CD14-positive monocyte (primary cell): ENCODE measurements around the gene CRACDL. TPM values are rescaled to one million over a fixed set of nuclear protein-coding genes. Genes with fewer than 3 reads are reported as not detected.

Experiments used
- DNase-seq, 3 donors: peaks; one replicate each; pipeline ENCODE4 v3.0.0-alpha.2; 2011 to 2022
- H2AFZ ChIP-seq: 2 replicates; pipeline ENCODE4 v1.6.0; 2012; ENCODE audit warnings: mild to moderate bottlenecking, low read depth, low read length, inconsistent platforms; ENCODE audit not compliant: insufficient read depth, poor library complexity, severe bottlenecking
- H3K27ac ChIP-seq, 2 donors: 1 replicate in 1 of 2; 2 replicates in 1 of 2; pipeline ENCODE4 v1.5.1; 2012 to 2013; ENCODE audit warnings: low read length in 2 of 2, control low read depth in 1 of 2, inconsistent platforms in 1 of 2, low read depth in 1 of 2, mild to moderate bottlenecking in 1 of 2
- H3K27me3 ChIP-seq, 2 donors: one replicate each; pipeline versions ENCODE4 v1.6.0 to v1.6.1; 2011 to 2013; ENCODE audit warnings: low read length in 2 of 2; ENCODE audit not compliant: control insufficient read depth in 2 of 2, insufficient read depth in 2 of 2
- H3K36me3 ChIP-seq, 2 donors: replicated peaks in 1 of 2; 1 replicate in 1 of 2; 2 replicates in 1 of 2; pipeline versions ENCODE4 v1.5.1 to v1.6.1; 2012 to 2013; ENCODE audit warnings: low read length in 2 of 2, control low read depth in 1 of 2, inconsistent platforms in 1 of 2, mild to moderate bottlenecking in 1 of 2; ENCODE audit not compliant: insufficient read depth in 2 of 2, control insufficient read depth in 1 of 2
- H3K4me1 ChIP-seq, 2 donors: 1 replicate in 1 of 2; 2 replicates in 1 of 2; pipeline versions ENCODE4 v1.5.1 to v1.6.1; 2012 to 2013; ENCODE audit warnings: low read length in 2 of 2, control low read depth in 1 of 2, inconsistent platforms in 1 of 2, mild to moderate bottlenecking in 1 of 2, moderate library complexity in 1 of 2; ENCODE audit not compliant: insufficient read depth in 2 of 2, control insufficient read depth in 1 of 2
- H3K4me2 ChIP-seq: replicated peaks from 2 replicates; pipeline ENCODE3; 2012; ENCODE audit warnings: low read length, moderate library complexity, mild to moderate bottlenecking; ENCODE audit not compliant: poor library complexity, severe bottlenecking; ENCODE audit errors: extremely low read depth
- H3K4me3 ChIP-seq, 3 experiments: fragments of 200-600 bp in 1 of 3; sonication (generic) in 1 of 3; replicated peaks in 1 of 3; 1 replicate in 2 of 3; 2 replicates in 1 of 3; pipeline ENCODE4 v1.5.1; 2011 to 2013; ENCODE audit warnings: low read length in 3 of 3, mild to moderate bottlenecking in 3 of 3, control low read depth in 2 of 3, low read depth in 2 of 3, inconsistent platforms in 1 of 3, moderate library complexity in 1 of 3
- H3K79me2 ChIP-seq: 2 replicates; pipeline ENCODE4 v1.6.0; 2012; ENCODE audit warnings: mild to moderate bottlenecking, control low read depth, inconsistent platforms, low read length, moderate library complexity; ENCODE audit not compliant: insufficient read depth
- H3K9ac ChIP-seq: 2 replicates; pipeline ENCODE4 v1.6.0; 2017; ENCODE audit warnings: low read length, mild to moderate bottlenecking; ENCODE audit not compliant: insufficient read depth, poor library complexity, severe bottlenecking
- H3K9me3 ChIP-seq, 2 donors: replicated peaks in 1 of 2; 1 replicate in 1 of 2; 2 replicates in 1 of 2; pipeline versions ENCODE4 v1.5.1 to v1.6.1; 2012 to 2013; ENCODE audit warnings: low read length in 2 of 2, control low read depth in 1 of 2; ENCODE audit not compliant: control insufficient read depth in 1 of 2, insufficient read depth in 1 of 2
- H4K20me1 ChIP-seq: 2 replicates; pipeline ENCODE4 v1.6.0; 2012; ENCODE audit warnings: mild to moderate bottlenecking, low read length, control low read depth, moderate library complexity; ENCODE audit not compliant: insufficient read depth
- H3K27ac Mint-ChIP-seq, 7 donors: one replicate each; pipeline ENCODE4 v1.8.0; 2020; ENCODE audit warnings: mild to moderate bottlenecking in 7 of 7, mixed read lengths in 7 of 7, moderate library complexity in 6 of 7, inconsistent platforms in 2 of 7
- H3K27me3 Mint-ChIP-seq, 3 donors: one replicate each; pipeline ENCODE4 v1.8.0; 2021 to 2022; ENCODE audit warnings: low read depth in 3 of 3, mild to moderate bottlenecking in 3 of 3, mixed read lengths in 3 of 3, moderate library complexity in 3 of 3, inconsistent platforms in 1 of 3
- H3K36me3 Mint-ChIP-seq, 2 donors: one replicate each; pipeline ENCODE4 v1.8.0; 2020; ENCODE audit warnings: mixed read lengths in 2 of 2, inconsistent platforms in 1 of 2, mild to moderate bottlenecking in 1 of 2
- H3K4me1 Mint-ChIP-seq: one replicate; pipeline ENCODE4 v1.8.0; 2020; ENCODE audit warnings: mild to moderate bottlenecking, mixed read lengths
- H3K4me3 Mint-ChIP-seq, 2 donors: one replicate each; pipeline ENCODE4 v1.8.0; 2020; ENCODE audit warnings: mild to moderate bottlenecking in 2 of 2, mixed read lengths in 2 of 2, moderate library complexity in 1 of 2
- H3K9me3 Mint-ChIP-seq, 7 donors: one replicate each; pipeline ENCODE4 v1.8.0; 2020 to 2022; ENCODE audit warnings: mixed read lengths in 7 of 7, mild to moderate bottlenecking in 6 of 7, moderate library complexity in 6 of 7, inconsistent platforms in 2 of 7
- CTCF ChIP-seq: fragments of 200-600 bp; IDR thresholded peaks from one replicate; pipeline ENCODE4 v1.8.0; 2022; ENCODE audit warnings: antibody characterized with exemption, mild to moderate bottlenecking
- WGBS: methylation state at CpG from one replicate; pipeline ENCODE4 v1.1.5; 2013; ENCODE audit warnings: missing lambda C conversion rate; ENCODE audit not compliant: insufficient coverage; 5-methylcytosine and 5-hydroxymethylcytosine counted together
- intact Hi-C, 2 donors: fragments of 100-400 bp; cut with micrococcal nuclease; formaldehyde crosslinking; loops; one replicate each; pipeline versions ENCODE4 v1.15.0 to v1.15.1; 2023
- polyA plus RNA-seq, 3 donors: library from polyadenylated mRNA; depleted of rRNA in 1 of 3; unstranded in 2 of 3; stranded (reverse) in 1 of 3; fragments of 300-500 nt in 2 of 3; fragments of >200 nt in 1 of 3; fragmentation: Illumina TruSeq in 2 of 3; gene quantifications; 1 replicate in 2 of 3; 2 replicates in 1 of 3; pipeline ENCODE4 v1.2.3, GENCODE V29; 2012 to 2021

The CRACDL gene
- polyA plus RNA-seq, 3 donors = 0.12 to 0.35 (median 0.28) TPM

- H3K36me3 Mint-ChIP-seq = peaks cover 4 to 20% of the 10 kb centered on the region in 2 donors
- H3K36me3 ChIP-seq = no peaks in the 10 kb centered on the region
- intact Hi-C loops = no loop called here
- no peaks in the 10 kb centered on the region for H3K27me3 ChIP-seq
- H3K4me2 ChIP-seq = no peak overlapping the region
- DNase-seq = no peak
- H3K4me3 Mint-ChIP-seq = no peak overlapping the region
- peaks cover 13 to 14% of the 10 kb centered on the region in 2 donors for H3K4me1 ChIP-seq
- H3K27ac Mint-ChIP-seq = no peak overlapping the region
- H3K4me1 Mint-ChIP-seq = peaks cover 22% of the 10 kb centered on the region
- H2AFZ ChIP-seq = no peak overlapping the region
- no peaks in the 10 kb centered on the region for H3K79me2 ChIP-seq
- no peak overlapping the region for H3K27ac ChIP-seq
- H3K9me3 ChIP-seq = no peaks in the 10 kb centered on the region
- peaks cover 0 to 4% (median 3%) of the 10 kb centered on the region in 3 donors for H3K27me3 Mint-ChIP-seq
- no peak overlapping the region for H3K9ac ChIP-seq
- TF ChIP-seq CTCF = no peak
- no CpG with 5 or more reads among the region's 2 CpGs for WGBS
- H4K20me1 ChIP-seq = no peaks in the 10 kb centered on the region
- H3K9me3 Mint-ChIP-seq = peaks cover 0 to 3% (median 0%) of the 10 kb centered on the region in 7 donors
- no peak overlapping the region for H3K4me3 ChIP-seq
Measured at GRCh38 chr2:98811766-98812165, 124.3 kb downstream of the CRACDL start.

GRCh38 chr2:98810588-98810928 is 125.5 kb downstream of the CRACDL start:
- WGBS = no CpG with 5 or more reads among the region's 3 CpGs
- H3K27me3 Mint-ChIP-seq = peaks cover 0 to 4% (median 3%) of the 10 kb centered on the region in 3 donors
- H3K4me3 ChIP-seq = no peak overlapping the region

More at GRCh38 chr2:98810588-98810928, 125.5 kb downstream of the CRACDL start:
- H3K9ac ChIP-seq = no peak overlapping the region
- peaks cover 4 to 13% of the 10 kb centered on the region in 2 donors for H3K36me3 Mint-ChIP-seq
- no peaks in the 10 kb centered on the region for H3K9me3 ChIP-seq
- H3K27ac Mint-ChIP-seq = no peak overlapping the region
- H3K79me2 ChIP-seq = peaks cover 3% of the 10 kb centered on the region
- intact Hi-C loops = no loop called here
- no peak for TF ChIP-seq CTCF
- peaks cover 34% of the 10 kb centered on the region for H3K4me1 Mint-ChIP-seq
- DNase-seq = no peak
- H3K4me2 ChIP-seq = no peak overlapping the region
- no peak overlapping the region for H3K27ac ChIP-seq
- no peaks in the 10 kb centered on the region for H4K20me1 ChIP-seq
- no peaks in the 10 kb centered on the region for H3K27me3 ChIP-seq
- peaks cover 0 to 3% (median 0%) of the 10 kb centered on the region in 7 donors for H3K9me3 Mint-ChIP-seq
- H3K36me3 ChIP-seq = no peaks in the 10 kb centered on the region
- peaks cover 25 to 26% of the 10 kb centered on the region in 2 donors for H3K4me1 ChIP-seq
- no peak overlapping the region for H3K4me3 Mint-ChIP-seq
- H2AFZ ChIP-seq = no peak overlapping the region
